ENCODE results near the gene LIPC.

LIPC gene

DNA sequence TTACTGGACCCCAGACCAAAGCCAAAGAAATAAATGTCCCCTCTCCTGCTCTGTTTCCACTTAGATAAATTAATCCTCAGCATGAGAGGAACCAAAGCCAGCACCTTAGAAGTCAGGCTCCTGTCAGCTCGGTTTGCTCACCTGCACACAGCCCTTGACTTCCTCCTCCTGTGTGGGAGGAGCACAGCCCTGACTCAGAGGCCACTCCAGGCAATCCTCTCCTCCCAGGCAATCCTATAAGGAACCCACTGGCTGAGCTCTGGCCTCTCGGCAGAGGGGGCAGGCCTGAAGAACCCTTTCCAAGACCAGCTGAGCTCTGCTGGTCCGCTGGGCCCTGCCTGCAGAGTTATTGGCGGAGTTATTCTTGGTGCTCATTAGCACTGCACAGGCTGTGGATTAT is 30.8 kb downstream of the LIPC start:
- no peaks in the 10 kb centered on the region for H3K36me3 ChIP-seq (ENCODE audit: control insufficient read depth, insufficient read depth, low read length)
- no peaks in the 10 kb centered on the region for H3K9me3 ChIP-seq (ENCODE audit: control insufficient read depth, insufficient read depth, low read length)
- H3K9ac ChIP-seq (ENCODE audit: low read depth, low read length) = no peak overlapping the region
- H3K27me3 ChIP-seq (ENCODE audit: control insufficient read depth, insufficient read depth, low read length) = no peaks in the 10 kb centered on the region
- H3K4me1 ChIP-seq (ENCODE audit: control insufficient read depth, insufficient read depth, low read length) = no peaks in the 10 kb centered on the region
- H3K4me3 ChIP-seq (ENCODE audit: low read depth, low read length) = no peak overlapping the region

GRCh38 chr15:58462973-58463663 is 31.3 kb downstream of the LIPC start:
- no peaks in the 10 kb centered on the region for H3K4me1 ChIP-seq (ENCODE audit: control insufficient read depth, insufficient read depth, low read length)
- H3K4me3 ChIP-seq (ENCODE audit: low read depth, low read length) = no peak overlapping the region
- no peaks in the 10 kb centered on the region for H3K36me3 ChIP-seq (ENCODE audit: control insufficient read depth, insufficient read depth, low read length)
- no peaks in the 10 kb centered on the region for H3K27me3 ChIP-seq (ENCODE audit: control insufficient read depth, insufficient read depth, low read length)
- H3K9ac ChIP-seq (ENCODE audit: low read depth, low read length) = no peak overlapping the region
- H3K9me3 ChIP-seq (ENCODE audit: control insufficient read depth, insufficient read depth, low read length) = no peaks in the 10 kb centered on the region

- H3K4me1 ChIP-seq (ENCODE audit: control insufficient read depth, insufficient read depth, low read length) = no peaks in the 10 kb centered on the region
- H3K9me3 ChIP-seq (ENCODE audit: control insufficient read depth, insufficient read depth, low read length) = no peaks in the 10 kb centered on the region
- H3K9ac ChIP-seq (ENCODE audit: low read depth, low read length) = no peak overlapping the region
- H3K4me3 ChIP-seq (ENCODE audit: low read depth, low read length) = no peak overlapping the region
- H3K27me3 ChIP-seq (ENCODE audit: control insufficient read depth, insufficient read depth, low read length) = no peaks in the 10 kb centered on the region
- H3K36me3 ChIP-seq (ENCODE audit: control insufficient read depth, insufficient read depth, low read length) = no peaks in the 10 kb centered on the region
Observed at GRCh38 chr15:58463815-58464650, 32.2 kb downstream of the LIPC start.

- Histone ChIP-seq H3K27me3 (ENCODE audit: control insufficient read depth, insufficient read depth, low read length) (no peaks in the 10 kb centered on the region), H3K4me3 (ENCODE audit: low read depth, low read length) (no peak overlapping the region), H3K4me1 (ENCODE audit: control insufficient read depth, insufficient read depth, low read length) (peaks cover 4% of the 10 kb centered on the region), H3K9me3 (ENCODE audit: control insufficient read depth, insufficient read depth, low read length) (no peaks in the 10 kb centered on the region), H3K36me3 (ENCODE audit: control insufficient read depth, insufficient read depth, low read length) (no peaks in the 10 kb centered on the region), H3K9ac (ENCODE audit: low read depth, low read length) (no peak overlapping the region)
Observed at GRCh38 chr15:58465070-58465469, 33.3 kb downstream of the LIPC start.

DNA sequence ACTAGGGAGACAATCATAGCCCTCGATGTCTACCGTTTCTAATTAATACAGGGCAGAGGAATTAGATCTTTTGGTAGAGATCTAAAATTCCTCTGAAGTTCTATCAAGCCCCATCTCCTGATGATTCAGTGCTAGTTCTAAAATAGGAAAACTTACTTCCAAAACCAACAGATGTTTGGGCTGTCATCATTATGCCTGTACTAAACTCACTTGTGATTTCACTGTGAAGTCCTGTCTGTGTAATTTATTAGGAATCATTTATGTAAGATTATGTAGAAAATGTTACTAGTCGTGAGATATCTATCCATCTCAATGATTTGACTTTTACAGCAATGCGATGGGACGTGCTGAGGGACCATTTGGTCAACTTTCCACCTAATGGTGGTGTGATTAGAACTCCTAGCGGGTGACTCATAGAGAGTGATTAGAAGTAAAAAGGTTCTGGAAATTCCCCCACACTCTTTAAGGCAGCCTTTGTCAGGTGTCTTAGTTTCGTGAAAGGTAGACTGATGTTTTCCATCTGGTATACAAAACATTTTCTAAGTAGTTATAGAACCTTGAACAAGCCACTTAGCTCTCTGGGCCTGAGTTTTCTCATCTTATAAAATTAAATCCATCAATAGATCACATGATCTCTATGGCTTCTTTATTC is 34.2 kb downstream of the LIPC start:
- Histone ChIP-seq H3K27me3 (ENCODE audit: control insufficient read depth, insufficient read depth, low read length) (no peaks in the 10 kb centered on the region), H3K4me1 (ENCODE audit: control insufficient read depth, insufficient read depth, low read length) (peaks cover 4% of the 10 kb centered on the region), H3K4me3 (ENCODE audit: low read depth, low read length) (no peak overlapping the region), H3K9ac (ENCODE audit: low read depth, low read length) (no peak overlapping the region), H3K9me3 (ENCODE audit: control insufficient read depth, insufficient read depth, low read length) (no peaks in the 10 kb centered on the region), H3K36me3 (ENCODE audit: control insufficient read depth, insufficient read depth, low read length) (no peaks in the 10 kb centered on the region)

- no peak overlapping the region for H3K9ac ChIP-seq (ENCODE audit: low read depth, low read length)
- peaks cover 4% of the 10 kb centered on the region for H3K4me1 ChIP-seq (ENCODE audit: control insufficient read depth, insufficient read depth, low read length)
- H3K4me3 ChIP-seq (ENCODE audit: low read depth, low read length) = no peak overlapping the region
- no peaks in the 10 kb centered on the region for H3K27me3 ChIP-seq (ENCODE audit: control insufficient read depth, insufficient read depth, low read length)
- no peaks in the 10 kb centered on the region for H3K36me3 ChIP-seq (ENCODE audit: control insufficient read depth, insufficient read depth, low read length)
- no peaks in the 10 kb centered on the region for H3K9me3 ChIP-seq (ENCODE audit: control insufficient read depth, insufficient read depth, low read length)
Observed at GRCh38 chr15:58466566-58466965, 34.8 kb downstream of the LIPC start.

DNA sequence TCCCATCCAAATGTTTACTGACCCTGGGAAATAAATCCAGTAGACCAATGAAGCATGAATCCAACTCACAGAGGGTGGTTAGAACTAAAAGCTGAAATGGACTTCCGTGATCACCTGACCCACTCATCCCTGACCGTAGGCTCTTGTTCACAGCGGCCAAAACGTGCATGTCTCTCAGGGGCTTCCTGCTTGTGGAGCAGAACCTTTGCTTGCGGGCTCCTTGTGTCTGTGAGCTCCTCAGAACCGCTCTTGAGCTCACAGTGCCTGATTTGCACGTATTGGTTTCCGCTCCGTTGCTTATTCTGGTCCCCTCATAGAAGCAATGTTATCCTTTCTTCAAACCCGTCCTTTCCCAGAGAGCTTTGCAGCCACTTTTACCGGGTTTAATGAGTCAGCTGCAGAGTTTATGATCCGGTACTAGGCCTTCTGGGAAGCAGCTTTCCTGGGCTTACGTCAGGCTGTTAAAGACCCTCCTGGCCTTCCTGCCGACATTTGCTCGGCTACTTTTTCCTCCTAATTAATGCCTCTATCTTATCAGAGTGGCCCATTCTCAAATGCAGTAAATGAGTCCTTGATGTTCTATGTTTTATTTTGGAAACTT is 35.4 kb downstream of the LIPC start:
- Histone ChIP-seq H3K4me1 (ENCODE audit: control insufficient read depth, insufficient read depth, low read length) (peaks cover 4% of the 10 kb centered on the region), H3K27me3 (ENCODE audit: control insufficient read depth, insufficient read depth, low read length) (no peaks in the 10 kb centered on the region), H3K9ac (ENCODE audit: low read depth, low read length) (no peak overlapping the region), H3K4me3 (ENCODE audit: low read depth, low read length) (no peak overlapping the region), H3K36me3 (ENCODE audit: control insufficient read depth, insufficient read depth, low read length) (no peaks in the 10 kb centered on the region), H3K9me3 (ENCODE audit: control insufficient read depth, insufficient read depth, low read length) (no peaks in the 10 kb centered on the region)

GRCh38 chr15:58467722-58468423 is 36.1 kb downstream of the LIPC start:
- H3K36me3 ChIP-seq (ENCODE audit: control insufficient read depth, insufficient read depth, low read length) = no peaks in the 10 kb centered on the region
- H3K27me3 ChIP-seq (ENCODE audit: control insufficient read depth, insufficient read depth, low read length) = no peaks in the 10 kb centered on the region
- H3K4me3 ChIP-seq (ENCODE audit: low read depth, low read length) = no peak overlapping the region
- H3K9ac ChIP-seq (ENCODE audit: low read depth, low read length) = no peak overlapping the region
- H3K4me1 ChIP-seq (ENCODE audit: control insufficient read depth, insufficient read depth, low read length) = peaks cover 4% of the 10 kb centered on the region
- no peaks in the 10 kb centered on the region for H3K9me3 ChIP-seq (ENCODE audit: control insufficient read depth, insufficient read depth, low read length)

GRCh38 chr15:58469432-58470353 is 37.9 kb downstream of the LIPC start:
- no peaks in the 10 kb centered on the region for H3K27me3 ChIP-seq (ENCODE audit: control insufficient read depth, insufficient read depth, low read length)
- H3K9me3 ChIP-seq (ENCODE audit: control insufficient read depth, insufficient read depth, low read length) = no peaks in the 10 kb centered on the region
- H3K4me1 ChIP-seq (ENCODE audit: control insufficient read depth, insufficient read depth, low read length) = peaks cover 4% of the 10 kb centered on the region
- H3K36me3 ChIP-seq (ENCODE audit: control insufficient read depth, insufficient read depth, low read length) = no peaks in the 10 kb centered on the region
- no peak overlapping the region for H3K4me3 ChIP-seq (ENCODE audit: low read depth, low read length)
- no peak overlapping the region for H3K9ac ChIP-seq (ENCODE audit: low read depth, low read length)

GRCh38 chr15:58471348-58471747 is 39.6 kb downstream of the LIPC start:
- H3K27me3 ChIP-seq (ENCODE audit: control insufficient read depth, insufficient read depth, low read length) = no peaks in the 10 kb centered on the region
- peaks cover 4% of the 10 kb centered on the region for H3K4me1 ChIP-seq (ENCODE audit: control insufficient read depth, insufficient read depth, low read length)
- no peak overlapping the region for H3K9ac ChIP-seq (ENCODE audit: low read depth, low read length)
- no peaks in the 10 kb centered on the region for H3K9me3 ChIP-seq (ENCODE audit: control insufficient read depth, insufficient read depth, low read length)
- H3K36me3 ChIP-seq (ENCODE audit: control insufficient read depth, insufficient read depth, low read length) = no peaks in the 10 kb centered on the region
- H3K4me3 ChIP-seq (ENCODE audit: low read depth, low read length) = no peak overlapping the region
